Measurements from ENCODE around the gene INHBA.
A peak's percentile ranks its signal among the peaks of the same experiment; 100 is the strongest.

Gene INHBA

GRCh38 chr7:41708581-41709358 lies 5.9 kb upstream of the INHBA start:
- H3K4me3 ChIP-seq (replicated peaks; ENCODE audit: low read depth, low read length), result no peak overlapping the region
- DNase-seq (ENCODE audit: extremely low read depth, low read depth), result no peak
- TF ChIP-seq CTCF (IDR thresholded peaks at IDR 0.05; ENCODE audit: low read depth, low read length, missing control alignments), result no peak

GRCh38 chr7:41706228-41706930 lies 3.5 kb upstream of the INHBA start:
- DNase-seq (ENCODE audit: extremely low read depth, low read depth), result no peak
- TF ChIP-seq CTCF (IDR thresholded peaks at IDR 0.05; ENCODE audit: low read depth, low read length, missing control alignments), result no peak
- H3K4me3 ChIP-seq (replicated peaks; ENCODE audit: low read depth, low read length), result no peak overlapping the region

GRCh38 chr7:41705109-41705901 lies 2.4 kb upstream of the INHBA start:
- peak; percentile 70 for DNase-seq (ENCODE audit: extremely low read depth, low read depth)
- peak overlapping the region; percentile 48 for H3K4me3 ChIP-seq (replicated peaks; ENCODE audit: low read depth, low read length)
- TF ChIP-seq CTCF (IDR thresholded peaks at IDR 0.05; ENCODE audit: low read depth, low read length, missing control alignments), result peak; percentile 83

GRCh38 chr7:41701068-41701941 lies 1.6 kb downstream of the INHBA start:
- H3K4me3 ChIP-seq (replicated peaks; ENCODE audit: low read depth, low read length), result peak overlapping the region; percentile 54
- no peak for TF ChIP-seq CTCF (IDR thresholded peaks at IDR 0.05; ENCODE audit: low read depth, low read length, missing control alignments)
- DNase-seq (ENCODE audit: extremely low read depth, low read depth), result no peak

- DNase-seq (ENCODE audit: extremely low read depth, low read depth), result no peak
- TF ChIP-seq CTCF (IDR thresholded peaks at IDR 0.05; ENCODE audit: low read depth, low read length, missing control alignments), result no peak
- H3K4me3 ChIP-seq (replicated peaks; ENCODE audit: low read depth, low read length), result peak overlapping the region; percentile 54
These were observed 2.8 kb downstream of the INHBA start for GRCh38 chr7:41700044-41700471.

- no peak for DNase-seq (ENCODE audit: extremely low read depth, low read depth)
- TF ChIP-seq CTCF (IDR thresholded peaks at IDR 0.05; ENCODE audit: low read depth, low read length, missing control alignments), result no peak
- H3K4me3 ChIP-seq (replicated peaks; ENCODE audit: low read depth, low read length), result peak overlapping the region; percentile 54
These were observed 3.4 kb downstream of the INHBA start for GRCh38 chr7:41699516-41699915.

Data from HFF-Myc (cell line).